Calu3 (cell line): Measurements from ENCODE around the gene FNDC3B. TPM values are rescaled to one million over a fixed set of nuclear protein-coding genes. Genes with fewer than 3 reads are reported as not detected.

Experiments used
- BruUV-seq: library from RNA; stranded (reverse); fragments of 400-500 nt; replicated peaks from 2 replicates; lab custom pipeline; 2021; lab: Mats Ljungman, UMichigan
- CTCF ChIA-PET: fragments of 300-600 bp; sonication (Branson Sonifier 250); formaldehyde crosslinking; loops from one replicate; lab custom pipeline; 2022; ENCODE audit warnings: antibody characterized with exemption; lab: Charles Lee
- DNase-seq: peaks from one replicate; pipeline ENCODE4 v3.0.0; 2022
- H3K27ac Mint-ChIP-seq: one replicate; pipeline ENCODE4 v1.8.0; 2022; ENCODE audit warnings: mixed read lengths; ENCODE audit not compliant: unreplicated experiment
- H3K27me3 Mint-ChIP-seq: one replicate; pipeline ENCODE4 v1.8.0; 2022; ENCODE audit warnings: mixed read lengths; ENCODE audit not compliant: unreplicated experiment
- H3K36me3 Mint-ChIP-seq: one replicate; pipeline ENCODE4 v1.8.0; 2022; ENCODE audit warnings: mild to moderate bottlenecking, moderate library complexity, mixed read lengths; ENCODE audit not compliant: insufficient read depth, unreplicated experiment
- H3K4me1 Mint-ChIP-seq: one replicate; pipeline ENCODE4 v1.8.0; 2022; ENCODE audit warnings: mild to moderate bottlenecking, low read depth, mixed read lengths; ENCODE audit not compliant: unreplicated experiment
- H3K4me3 Mint-ChIP-seq: one replicate; pipeline ENCODE4 v1.8.0; 2022; ENCODE audit warnings: mild to moderate bottlenecking, low read depth, moderate library complexity, mixed read lengths; ENCODE audit not compliant: unreplicated experiment
- H3K9me3 Mint-ChIP-seq: one replicate; pipeline ENCODE4 v1.8.0; 2022; ENCODE audit warnings: low read depth, mixed read lengths; ENCODE audit not compliant: unreplicated experiment
- CTCF ChIP-seq: fragments of 200-600 bp; IDR thresholded peaks from one replicate; pipeline ENCODE4 v1.8.0; 2022; ENCODE audit warnings: antibody characterized with exemption; ENCODE audit not compliant: unreplicated experiment
- intact Hi-C: fragments of 100-400 bp; cut with micrococcal nuclease; formaldehyde crosslinking; loops from one replicate; pipeline ENCODE4 v1.10.0; 2022; ENCODE audit not compliant: unreplicated experiment
- total RNA-seq: library from RNA; stranded (reverse); gene quantifications from 2 replicates; pipeline ENCODE4 v1.2.3, GENCODE V29; 2022

FNDC3B gene
- total RNA-seq, 1 experiment from 2014 or later, result 453 TPM

- H3K4me3 Mint-ChIP-seq, result no peak overlapping the region
- no peak for TF ChIP-seq CTCF
- H3K36me3 Mint-ChIP-seq, result peaks cover 76% of the 10 kb centered on the region
- no TSS peak for BruUV-seq
- peaks cover 27% of the 10 kb centered on the region for H3K4me1 Mint-ChIP-seq
- no peak for DNase-seq
- H3K27ac Mint-ChIP-seq, result peak overlapping the region; percentile 22
- H3K27me3 Mint-ChIP-seq, result no peaks in the 10 kb centered on the region
- CTCF ChIA-PET, result no interaction called here
- no peaks in the 10 kb centered on the region for H3K9me3 Mint-ChIP-seq
- intact Hi-C loops, result no loop called here
Measured at GRCh38 chr3:172387728-172388127, 348.4 kb downstream of the FNDC3B start.

- intact Hi-C loops, result no loop called here
- Mint-ChIP-seq H3K4me1 (peaks cover 22% of the 10 kb centered on the region), H3K9me3 (no peaks in the 10 kb centered on the region), H3K27me3 (no peaks in the 10 kb centered on the region), H3K36me3 (peaks cover 78% of the 10 kb centered on the region), H3K4me3 (no peak overlapping the region), H3K27ac (peak overlapping the region; percentile 22)
- CTCF ChIA-PET, result no interaction called here
- no peak for TF ChIP-seq CTCF
- no peak for DNase-seq
- no TSS peak for BruUV-seq
Measured at GRCh38 chr3:172388412-172389078, 349.2 kb downstream of the FNDC3B start.

DNA sequence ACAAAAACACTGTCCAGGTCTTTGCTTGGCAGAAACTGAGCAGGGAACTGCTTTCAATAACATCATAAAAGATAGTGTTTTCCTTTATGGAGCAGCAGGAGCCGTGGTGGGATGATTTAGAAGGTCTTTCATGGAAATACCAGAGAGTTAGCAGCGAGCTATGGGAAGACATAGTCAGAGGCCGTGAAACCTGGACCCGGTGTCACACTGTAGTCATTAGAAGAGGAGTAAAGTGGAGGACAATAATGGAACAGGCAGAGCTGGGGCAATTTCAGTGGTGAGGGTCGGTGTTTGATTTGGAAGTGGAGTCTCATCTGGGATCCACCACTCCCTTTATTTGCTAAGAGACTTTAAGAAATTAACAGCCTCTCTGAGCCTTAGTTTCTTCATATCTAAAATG is 351.4 kb downstream of the FNDC3B start:
- intact Hi-C loops, result loop anchor here (5.0 kb wide), 1 partner anchor 207 kb away; no protein-coding TSS in a partner anchor
- H3K27me3 Mint-ChIP-seq, result no peaks in the 10 kb centered on the region
- peak overlapping the region; percentile 30 for H3K27ac Mint-ChIP-seq
- H3K4me3 Mint-ChIP-seq, result no peak overlapping the region
- CTCF ChIA-PET, result interaction anchor here (0.6 kb wide), 1 partner anchor 18 kb away, joined by 3 read pairs; no protein-coding TSS in a partner anchor
- no TSS peak for BruUV-seq
- H3K9me3 Mint-ChIP-seq, result no peaks in the 10 kb centered on the region
- TF ChIP-seq CTCF, result no peak
- peaks cover 75% of the 10 kb centered on the region for H3K36me3 Mint-ChIP-seq
- H3K4me1 Mint-ChIP-seq, result peaks cover 22% of the 10 kb centered on the region
- no peak for DNase-seq

GRCh38 chr3:172391592-172392302 is 352.4 kb downstream of the FNDC3B start:
- TF ChIP-seq CTCF, result no peak
- BruUV-seq, result no TSS peak
- H3K36me3 Mint-ChIP-seq, result peaks cover 81% of the 10 kb centered on the region
- H3K4me1 Mint-ChIP-seq, result peaks cover 22% of the 10 kb centered on the region
- DNase-seq, result no peak
- H3K9me3 Mint-ChIP-seq, result no peaks in the 10 kb centered on the region
- intact Hi-C loops, result loop anchor here (5.0 kb wide), 1 partner anchor 206 kb away; no protein-coding TSS in a partner anchor
- CTCF ChIA-PET, result interaction anchor here (0.6 kb wide), 1 partner anchor 223 kb away, joined by 4 read pairs; no protein-coding TSS in a partner anchor
- no peak overlapping the region for H3K4me3 Mint-ChIP-seq
- H3K27ac Mint-ChIP-seq, result peak overlapping the region; percentile 30
- no peaks in the 10 kb centered on the region for H3K27me3 Mint-ChIP-seq
